Activated CD4-positive, alpha-beta T cell treated with anti-CD3 and anti-CD28 coated beads, Interleukin-2, amount 50 U/mL, for 16 hours (primary cell): ENCODE data around the gene SETD2.

Source experiments
- DNase-seq: peaks from one replicate; pipeline ENCODE4 v3.0.0-alpha.2; 2020

The SETD2 gene

DNA sequence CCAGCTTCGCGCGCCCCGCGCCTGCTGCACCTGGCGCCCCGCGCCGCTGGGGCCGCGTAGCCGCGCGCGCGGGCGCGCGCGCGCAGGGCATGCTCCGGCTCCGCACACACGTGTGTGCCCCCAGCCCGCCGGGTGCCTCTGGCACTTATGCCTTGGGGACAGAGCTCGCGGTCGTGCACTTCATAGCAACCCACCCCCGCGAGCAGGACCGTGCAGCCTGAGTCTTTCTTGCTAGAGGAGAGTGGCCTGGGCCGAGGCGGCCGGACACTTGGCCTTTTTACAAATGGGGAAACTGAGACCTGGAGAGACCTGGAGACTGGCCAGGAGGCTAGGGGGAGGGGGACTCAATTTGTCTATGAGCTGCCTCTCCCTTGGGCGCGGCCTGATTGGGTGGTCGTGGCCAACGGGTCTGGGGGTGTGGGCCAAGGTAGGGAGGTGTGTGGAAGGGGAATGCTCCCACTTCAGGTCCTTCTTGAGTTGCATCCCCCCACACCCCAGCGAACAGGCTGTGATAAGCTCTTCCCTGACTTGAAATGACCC, 183.9 kb downstream of the SETD2 start:
- DNase-seq = no peak

DNA sequence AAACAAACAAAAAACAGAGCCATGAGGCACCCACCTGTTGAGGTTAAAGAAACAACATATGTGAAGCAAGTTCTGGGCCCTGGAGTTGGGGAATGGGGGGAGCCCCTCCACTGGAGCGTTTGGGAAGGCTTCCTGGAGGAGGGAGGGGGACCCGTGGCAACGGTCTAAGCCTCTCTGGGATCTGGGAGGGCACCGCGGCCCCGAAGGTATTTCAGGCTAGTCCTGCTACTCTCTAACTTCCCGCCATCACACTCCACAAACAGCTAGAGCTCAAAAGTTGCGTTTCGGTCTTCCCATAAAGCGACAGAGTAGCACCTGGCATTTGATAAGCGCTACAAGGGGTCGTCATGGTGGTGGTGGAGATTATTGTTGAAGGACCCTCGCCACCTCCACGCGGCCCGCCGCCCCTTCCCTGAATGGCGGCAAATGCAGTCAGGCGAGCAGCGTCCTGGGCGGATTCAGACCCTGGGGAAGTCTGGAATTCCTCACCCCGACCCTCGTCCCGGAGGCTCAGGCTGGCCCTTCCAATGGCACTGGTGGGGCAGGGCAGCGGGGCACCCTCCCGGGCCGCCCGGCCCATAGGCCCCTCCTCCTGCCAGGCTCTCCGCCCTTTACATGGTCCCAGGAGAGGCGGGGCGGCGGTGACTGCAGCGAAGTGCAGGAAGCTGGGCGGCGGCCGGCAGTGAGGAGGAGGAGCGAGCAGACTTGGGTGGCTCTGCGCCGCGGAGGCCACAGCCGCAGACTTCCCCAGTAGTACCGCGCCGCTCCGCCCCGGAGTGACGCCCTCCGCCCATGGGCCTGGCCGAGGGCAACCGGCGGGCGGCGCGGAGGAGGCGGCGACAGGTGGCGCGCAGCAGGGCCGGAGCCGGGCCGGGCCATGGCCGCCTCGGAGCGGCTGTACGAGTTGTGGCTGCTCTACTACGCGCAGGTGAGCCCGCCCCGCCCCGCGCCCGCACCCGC, 184.6 kb downstream of the SETD2 start, which contains the start of gene NBEAL2:
Gene NBEAL2 (plus strand): TSS at position 682 of the 960 bp plus-strand sequence. CDS start 196 bp downstream, at position 878.
- peak; percentile 97 for DNase-seq

DNA sequence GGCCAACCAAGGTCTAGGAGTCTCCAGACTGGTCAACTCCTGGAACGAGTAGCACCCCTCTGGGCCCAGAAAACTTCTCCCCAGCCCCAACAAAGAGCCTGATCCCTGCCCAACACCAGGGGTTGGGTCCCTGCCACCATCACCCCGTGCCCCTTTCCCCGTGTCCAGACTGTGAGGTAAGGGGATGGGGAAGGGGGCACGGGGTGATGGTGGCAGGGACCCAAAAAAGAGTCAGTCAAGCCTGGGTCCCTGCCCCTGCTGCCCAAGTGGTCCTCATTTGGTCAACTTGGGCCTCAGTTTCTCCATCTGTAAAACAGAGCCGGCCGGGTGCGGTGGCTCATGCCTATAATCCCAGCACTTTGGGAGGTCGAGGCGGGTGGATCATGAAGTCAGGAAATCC, 185.5 kb downstream of the SETD2 start:
- no peak for DNase-seq

DNA sequence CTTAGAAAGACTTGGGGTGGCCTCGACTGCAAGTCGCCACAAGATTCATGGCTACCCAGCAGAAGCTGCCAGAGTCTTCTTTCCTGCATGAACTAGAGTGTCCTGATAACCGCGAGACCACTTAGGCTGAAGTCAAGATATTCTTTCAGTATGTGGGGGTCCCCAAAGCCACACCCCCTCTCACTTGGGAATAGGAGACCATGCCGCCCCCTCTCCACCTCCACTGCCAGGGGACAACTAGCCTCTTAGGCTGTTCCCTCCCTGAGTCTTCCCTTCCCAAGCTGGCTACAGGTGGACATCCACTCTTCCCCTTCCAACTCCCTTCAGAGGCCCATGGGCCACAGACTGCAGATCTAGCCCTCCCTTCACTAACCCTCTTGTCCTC, 186.1 kb downstream of the SETD2 start:
- no peak for DNase-seq

DNA sequence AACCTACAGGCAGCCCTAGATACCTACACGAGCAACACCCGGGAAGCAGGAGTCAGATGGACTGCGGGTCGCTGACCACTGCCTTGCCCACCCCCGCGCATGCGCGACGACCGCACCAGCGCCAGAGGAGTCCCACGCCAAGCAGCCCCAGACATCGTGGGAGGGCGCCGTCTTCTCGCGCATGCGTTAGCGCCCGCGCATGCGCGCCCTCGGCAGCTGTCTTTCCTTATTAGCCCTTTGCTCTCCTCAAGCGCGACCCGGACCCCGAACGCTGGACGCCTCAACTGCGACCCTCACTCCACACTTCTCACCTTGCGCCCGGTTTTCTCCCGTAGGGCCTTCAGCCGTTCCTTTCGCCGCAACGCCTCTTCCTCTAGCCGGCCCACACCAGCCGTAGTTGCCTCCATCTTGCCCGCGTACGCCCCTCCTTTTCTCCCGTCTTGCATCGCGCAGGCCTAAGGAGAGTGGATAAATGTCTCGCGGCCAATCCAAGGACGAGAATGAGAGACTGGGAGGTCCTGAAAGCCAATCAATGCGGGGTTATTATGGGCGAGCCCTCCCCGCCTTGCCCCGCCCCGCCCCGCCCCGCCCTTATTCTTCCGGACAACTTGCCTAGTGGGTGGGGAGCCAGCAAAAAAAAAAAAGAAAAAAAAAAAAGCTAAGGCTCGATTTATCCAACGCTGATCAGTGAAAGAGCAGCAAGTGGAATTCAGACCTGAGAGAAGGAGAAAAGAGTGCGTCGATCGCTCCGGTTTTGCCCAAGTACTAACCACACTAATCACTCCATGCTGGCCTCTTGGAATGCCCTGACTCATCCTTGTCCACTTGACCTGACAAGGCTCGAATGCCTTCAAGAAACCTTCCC, 187.4 kb downstream of the SETD2 start, which contains the start of gene CCDC12:
Gene CCDC12 (minus strand): TSS at position 420 of the 865 bp plus-strand sequence. CDS start 13 bp downstream, at position 407.
- peak; percentile 97 for DNase-seq

DNA sequence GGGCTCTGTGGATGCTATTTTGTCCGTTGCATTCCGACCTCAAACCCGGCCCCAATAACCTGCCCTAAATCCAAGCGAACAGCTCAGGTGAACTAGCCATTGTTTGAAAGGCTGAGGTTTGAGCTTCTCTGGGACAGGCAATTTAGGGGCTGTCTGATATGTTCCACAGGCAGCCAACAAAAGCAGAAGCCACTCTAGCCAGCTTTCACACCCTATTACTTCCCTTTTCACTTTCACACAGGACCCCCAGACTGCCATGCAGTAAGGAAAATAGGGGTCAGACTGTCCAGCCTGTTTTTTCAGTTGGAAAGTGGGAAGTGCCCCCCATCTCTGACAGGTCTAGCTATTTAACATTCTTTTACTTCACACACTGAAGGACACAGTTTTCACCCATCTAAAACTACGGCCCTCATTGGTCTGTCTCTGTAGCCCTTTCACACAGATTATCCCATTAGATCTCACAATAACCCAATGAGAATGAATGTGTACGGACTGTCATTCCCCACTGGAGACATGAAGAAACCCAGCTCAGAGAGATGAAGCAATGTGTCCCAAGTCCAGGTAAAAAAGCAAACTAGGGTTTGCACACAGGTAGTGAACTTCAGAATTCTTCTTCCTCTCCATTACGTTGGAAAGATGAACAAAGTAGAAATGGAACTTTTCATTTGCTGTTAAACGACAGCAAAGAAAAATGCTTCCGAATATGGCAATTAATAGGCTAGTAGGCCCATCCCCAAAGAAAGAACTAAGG, 189.3 kb downstream of the SETD2 start:
- DNase-seq = no peak

DNA sequence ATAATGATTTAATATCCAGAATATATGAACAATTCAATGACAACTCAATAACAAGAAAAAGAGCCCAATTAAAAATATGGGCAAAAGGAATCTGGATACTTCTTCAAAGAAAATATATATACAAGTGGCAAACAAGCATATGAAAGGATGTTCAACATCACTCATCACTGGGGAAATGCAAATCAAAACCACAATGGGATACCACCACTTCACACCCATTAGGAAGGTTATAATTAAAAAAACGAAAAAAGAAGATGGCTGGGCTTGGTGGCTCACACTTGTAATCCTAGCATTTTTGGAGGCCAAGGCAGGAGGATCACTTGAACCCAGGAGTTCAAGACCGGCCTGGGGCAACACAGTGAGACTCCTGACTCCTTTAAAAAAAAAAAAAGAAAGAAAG, 191.5 kb downstream of the SETD2 start:
- no peak for DNase-seq

DNA sequence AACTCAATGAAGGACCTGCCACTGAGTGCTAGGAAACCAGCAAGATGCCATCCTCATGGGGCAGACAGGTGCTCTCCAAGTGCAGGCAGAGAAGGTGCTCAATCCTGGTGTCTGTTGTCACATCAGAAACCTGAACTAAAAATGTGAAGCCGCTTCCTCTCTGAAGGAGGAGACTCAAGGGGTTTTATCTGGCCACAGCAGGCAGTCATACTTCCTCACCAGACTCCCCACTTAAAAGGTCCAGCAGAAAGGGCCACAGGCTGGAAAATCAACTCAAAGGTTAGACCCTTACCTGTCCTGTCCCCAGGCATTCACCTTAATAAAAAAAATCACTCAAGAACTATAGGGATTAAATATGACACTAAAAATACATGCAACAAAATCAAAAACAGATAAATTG, 192.2 kb downstream of the SETD2 start:
- no peak for DNase-seq

DNA sequence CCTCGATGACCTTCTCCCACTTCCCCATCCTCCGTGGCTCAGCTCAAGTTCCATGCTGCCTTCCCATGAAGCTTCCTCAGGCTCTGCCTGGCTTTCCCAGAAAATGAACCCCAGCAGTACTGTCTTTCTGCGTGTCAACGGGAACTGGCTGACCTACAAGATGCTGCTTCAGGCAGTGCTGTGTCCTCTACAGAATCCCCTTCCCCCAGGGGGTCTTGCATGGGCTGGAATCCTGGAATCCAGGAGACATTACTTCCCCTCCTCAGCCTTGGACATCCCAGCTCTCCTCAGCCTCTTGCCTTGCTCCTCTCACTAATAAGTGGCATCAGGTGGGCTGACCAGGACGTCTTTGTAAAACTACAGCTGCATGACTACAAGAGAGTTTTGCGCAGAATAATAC, 192.8 kb downstream of the SETD2 start:
- DNase-seq = no peak

DNA sequence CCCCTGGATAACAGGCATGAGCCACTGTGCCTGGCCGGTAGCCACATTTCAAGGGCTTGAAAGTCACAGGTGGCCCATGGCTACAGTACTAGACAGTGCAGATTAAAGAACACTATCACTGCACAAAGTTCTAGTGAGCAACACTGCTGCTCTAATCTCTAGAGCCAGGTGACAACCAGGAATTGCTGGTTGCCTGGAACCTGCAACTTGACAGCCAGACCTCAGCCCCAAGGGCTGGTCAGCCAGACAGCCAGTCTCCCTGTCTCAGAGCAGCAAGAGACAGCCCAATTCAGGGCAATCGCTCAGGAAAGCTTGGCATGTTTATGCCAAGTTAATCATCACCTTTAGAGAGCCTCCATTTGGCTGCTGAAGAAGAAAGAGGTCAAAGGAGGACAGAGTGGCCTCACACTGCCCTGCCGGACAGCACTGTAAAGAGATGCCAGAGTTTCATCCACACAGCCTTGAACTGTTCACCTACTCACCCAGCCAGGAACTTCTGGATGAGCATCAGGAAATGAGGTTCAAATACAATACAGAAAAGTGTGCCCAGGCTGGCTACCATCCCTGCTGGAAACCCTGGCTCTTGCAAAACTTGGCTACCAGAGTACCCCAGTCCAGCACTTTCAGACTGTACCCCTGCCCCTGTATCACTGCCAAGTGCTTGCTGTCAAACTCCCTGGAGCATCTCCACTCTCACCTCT, 193.4 kb downstream of the SETD2 start:
- DNase-seq = no peak

DNA sequence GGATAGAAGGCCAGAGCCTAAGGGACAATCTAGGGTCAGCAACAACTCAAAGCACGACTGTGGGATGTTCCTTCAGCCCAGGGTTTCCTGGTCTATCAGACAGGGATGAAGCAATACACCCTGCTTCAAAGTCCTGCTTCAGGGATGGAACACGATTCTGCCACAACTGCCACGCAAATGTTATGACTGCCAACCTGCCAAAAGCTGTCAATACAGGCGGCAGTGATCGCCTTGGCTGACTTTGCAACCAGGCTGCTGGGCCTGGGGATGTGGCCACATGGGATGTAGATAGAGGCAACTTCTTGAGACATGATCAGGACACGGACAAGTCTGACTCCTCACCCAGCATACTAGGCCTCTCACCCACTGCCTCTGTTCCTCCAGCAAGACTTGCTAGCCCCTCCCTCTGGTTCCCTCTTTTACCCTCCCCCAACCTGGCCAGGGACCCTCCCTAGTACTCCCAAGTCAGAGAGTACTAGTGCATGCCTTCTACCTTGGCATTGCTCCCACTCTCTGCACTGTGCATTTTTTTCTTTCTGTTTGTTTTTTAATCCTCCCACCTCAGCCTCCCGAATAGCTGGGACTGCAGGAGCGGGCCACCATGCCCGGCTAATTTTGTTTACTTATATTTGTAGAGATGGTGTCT, 195.0 kb downstream of the SETD2 start:
- DNase-seq = no peak

DNA sequence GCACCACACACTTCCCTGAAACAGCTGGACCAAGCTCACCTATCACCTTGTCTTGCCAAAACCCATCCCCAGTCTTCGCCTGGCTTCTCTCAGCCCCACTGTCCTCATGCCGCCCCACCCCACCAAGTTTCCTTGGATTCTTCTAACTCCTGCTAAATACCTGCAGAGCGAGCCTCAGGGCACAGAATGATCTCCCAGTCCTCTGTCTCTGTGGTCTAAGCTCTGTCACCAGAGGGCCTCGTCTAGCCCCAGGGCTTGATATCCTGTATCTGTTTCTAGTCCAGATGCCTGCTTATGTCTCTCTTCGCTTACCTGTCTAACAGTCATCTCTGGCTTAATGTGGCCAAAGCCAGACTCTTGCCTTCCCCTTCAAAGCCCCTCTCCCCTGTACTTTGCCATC, 197.1 kb downstream of the SETD2 start:
- DNase-seq = no peak
